K562 (cell line): Measurements from ENCODE around the gene UCN. TPM values are rescaled to one million over a fixed set of nuclear protein-coding genes. Genes with fewer than 3 reads are reported as not detected.
A peak's percentile ranks its signal among the peaks of the same experiment; 100 is the strongest.

Source experiments
- BDP1 ChIP-seq: IDR thresholded peaks from 3 replicates; pipeline ENCODE4 v1.6.1; 2011; ENCODE audit not compliant: insufficient read length, insufficient read depth
- E4F1 ChIP-seq: fragments of 250-450 bp; sonication (Bioruptor Pico); IDR thresholded peaks from 2 replicates; pipeline ENCODE4 v1.5.0; 2021; ENCODE audit warnings: mild to moderate bottlenecking, borderline replicate concordance
- MED1 ChIP-seq: sonication (generic); formaldehyde crosslinking; IDR thresholded peaks from 2 replicates; pipeline ENCODE4 v1.8.1; 2023; ENCODE audit warnings: missing genetic modification reagents, borderline replicate concordance
- NR4A1 ChIP-seq, 2 experiments: fragments of 250-450 bp in 1 of 2; fragments of 450-650 bp in 1 of 2; sonication (Bioruptor Pico) in 1 of 2; IDR thresholded peaks; 2 replicates each; pipeline versions ENCODE4 v1.4.0 to v1.6.1; 2016 to 2020; ENCODE audit warnings: mild to moderate bottlenecking in 2 of 2, missing compliant biosample characterization in 1 of 2, missing genetic modification characterization in 1 of 2, moderate library complexity in 1 of 2
- PTTG1 ChIP-seq: fragments of 450-650 bp; IDR thresholded peaks from 2 replicates; pipeline ENCODE4 v1.6.1; 2016; ENCODE audit warnings: low read depth, mild to moderate bottlenecking, missing genetic modification characterization, missing compliant biosample characterization
- SOX6 ChIP-seq: fragments of 450-650 bp; IDR thresholded peaks from 2 replicates; pipeline ENCODE4 v1.6.1; 2014; ENCODE audit warnings: mild to moderate bottlenecking
- STAG1 ChIP-seq: sonication (generic); formaldehyde crosslinking; IDR thresholded peaks from 2 replicates; pipeline ENCODE4 v1.5.0; 2020; ENCODE audit warnings: missing genetic modification reagents, borderline replicate concordance
- TRIM24 ChIP-seq, 2 experiments: fragments of 450-650 bp; IDR thresholded peaks; 2 replicates each; pipeline ENCODE4 v1.6.1; 2016
- ZC3H11A ChIP-seq: IDR thresholded peaks from 2 replicates; pipeline ENCODE4 v1.6.1; 2012; ENCODE audit warnings: low read depth, low read length, improper control_type of control experiment
- ZC3H8 ChIP-seq: fragments of 450-650 bp; IDR thresholded peaks from 2 replicates; pipeline ENCODE4 v1.6.1; 2017
- ZKSCAN8 ChIP-seq: fragments of 200-800 bp; sonication (Bioruptor generic); IDR thresholded peaks from 2 replicates; pipeline ENCODE4 v1.6.1; 2016; ENCODE audit warnings: missing genetic modification characterization, missing compliant biosample characterization
- ZNF384 ChIP-seq: IDR thresholded peaks from 2 replicates; pipeline ENCODE4 v1.6.1; 2012; ENCODE audit warnings: low read depth, low read length, improper control_type of control experiment
- ZNF507 ChIP-seq: conservative IDR thresholded peaks from 2 replicates; pipeline ENCODE4 v1.6.1; 2017; ENCODE audit warnings: missing genetic modification characterization, missing compliant biosample characterization
- polyA plus RNA-seq, 8 experiments: library from polyadenylated mRNA; depleted of rRNA in 4 of 8; stranded (reverse) in 5 of 8; unstranded in 3 of 8; fragments of >200 nt; fragmentation: Nextera tagmentation in 2 of 8; fragmentation: Illumina TruSeq in 1 of 8; extraction: Ambion mirVana in 2 of 8; extraction: Trizol in 1 of 8; gene quantifications; 2 replicates each; pipeline versions ENCODE4 v1.2.1 to v1.2.3, GENCODE V29; 2011 to 2014; ENCODE audit warnings: inconsistent platforms in 1 of 8, missing spikeins in 1 of 8
- total RNA-seq, 7 experiments: library from RNA; depleted of rRNA in 6 of 7; stranded (reverse); fragments of >200 nt in 6 of 7; fragmentation: Illumina TruSeq in 2 of 7; extraction: Trizol in 2 of 7; gene quantifications; 2 replicates each; pipeline versions ENCODE4 v1.2.1 to v1.2.3, GENCODE V29; 2011 to 2021; ENCODE audit warnings: low replicate concordance in 1 of 7
- TF ChIP-seq, protein P1 (sequence below): IDR thresholded peaks from 3 replicates; pipeline ENCODE4 v1.6.1; 2011; ENCODE audit warnings: borderline replicate concordance, mild to moderate bottlenecking; ENCODE audit not compliant: insufficient read length, insufficient read depth
- TF ChIP-seq, protein P2 (sequence below): fragments of 250-450 bp; sonication (Bioruptor Pico); IDR thresholded peaks from 2 replicates; pipeline ENCODE4 v1.4.0; 2020; ENCODE audit warnings: borderline replicate concordance
- TF ChIP-seq, protein P3 (sequence below): fragments of 250-450 bp; sonication (Bioruptor Pico); IDR thresholded peaks from 2 replicates; pipeline ENCODE4 v1.4.0; 2020; ENCODE audit warnings: mild to moderate bottlenecking
- TF ChIP-seq, protein P4 (sequence below), 2 experiments: IDR thresholded peaks in 1 of 2; conservative IDR thresholded peaks in 1 of 2; 2 replicates each; pipeline ENCODE4 v1.6.1; 2016; ENCODE audit warnings: low read depth in 2 of 2, mild to moderate bottlenecking in 1 of 2, missing compliant biosample characterization in 1 of 2, missing genetic modification characterization in 1 of 2, moderate library complexity in 1 of 2

Gene UCN
- total and polyA plus RNA-seq, 9 of the 15 experiments (the other 6 are each of a cell fraction or from before 2014, with no cell fraction given) = 0.10 to 2.7 (median 0.43) TPM

DNA sequence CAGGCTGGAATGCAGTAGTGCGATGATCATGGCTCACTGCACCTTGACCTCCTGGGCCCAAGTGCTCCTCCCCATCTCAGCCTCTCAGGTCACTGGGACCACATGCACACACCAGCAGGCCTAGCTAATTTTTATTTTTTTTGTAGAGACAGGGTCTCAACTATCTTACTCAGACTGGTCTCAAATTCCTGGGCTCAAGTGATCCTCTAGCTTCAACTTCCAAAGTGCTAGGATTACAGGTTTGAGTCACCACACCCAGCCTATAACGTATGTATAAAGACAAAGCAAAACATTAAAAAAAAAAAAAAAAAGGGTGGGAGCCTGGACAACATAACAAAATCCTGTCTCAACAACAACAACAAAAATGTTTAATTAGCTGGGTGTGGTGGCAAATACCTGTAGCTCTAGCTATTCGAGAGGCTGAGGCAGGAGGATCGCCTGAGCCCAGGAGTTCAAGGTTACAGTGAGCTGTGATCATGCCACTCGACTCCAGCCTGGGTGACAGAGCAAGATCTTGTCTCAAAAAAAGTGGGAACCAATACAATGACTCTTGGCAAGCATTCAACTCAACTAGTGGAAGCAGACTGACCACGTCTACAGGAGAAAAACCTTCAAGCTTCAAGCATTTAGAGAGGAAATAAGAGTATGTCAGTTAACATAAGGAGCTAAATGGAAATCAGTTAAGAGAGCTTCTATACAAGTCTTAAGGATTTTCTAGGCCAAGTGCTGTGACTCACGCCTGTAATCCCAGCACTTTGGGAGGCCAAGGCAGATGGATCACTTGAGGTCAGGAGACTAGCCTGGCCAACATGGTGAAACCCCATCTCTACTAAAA lies 45.7 kb upstream of the UCN start (continued):
- TF ChIP-seq, protein P1, sequence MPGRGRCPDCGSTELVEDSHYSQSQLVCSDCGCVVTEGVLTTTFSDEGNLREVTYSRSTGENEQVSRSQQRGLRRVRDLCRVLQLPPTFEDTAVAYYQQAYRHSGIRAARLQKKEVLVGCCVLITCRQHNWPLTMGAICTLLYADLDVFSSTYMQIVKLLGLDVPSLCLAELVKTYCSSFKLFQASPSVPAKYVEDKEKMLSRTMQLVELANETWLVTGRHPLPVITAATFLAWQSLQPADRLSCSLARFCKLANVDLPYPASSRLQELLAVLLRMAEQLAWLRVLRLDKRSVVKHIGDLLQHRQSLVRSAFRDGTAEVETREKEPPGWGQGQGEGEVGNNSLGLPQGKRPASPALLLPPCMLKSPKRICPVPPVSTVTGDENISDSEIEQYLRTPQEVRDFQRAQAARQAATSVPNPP = no peak
- TF ChIP-seq, protein P2, sequence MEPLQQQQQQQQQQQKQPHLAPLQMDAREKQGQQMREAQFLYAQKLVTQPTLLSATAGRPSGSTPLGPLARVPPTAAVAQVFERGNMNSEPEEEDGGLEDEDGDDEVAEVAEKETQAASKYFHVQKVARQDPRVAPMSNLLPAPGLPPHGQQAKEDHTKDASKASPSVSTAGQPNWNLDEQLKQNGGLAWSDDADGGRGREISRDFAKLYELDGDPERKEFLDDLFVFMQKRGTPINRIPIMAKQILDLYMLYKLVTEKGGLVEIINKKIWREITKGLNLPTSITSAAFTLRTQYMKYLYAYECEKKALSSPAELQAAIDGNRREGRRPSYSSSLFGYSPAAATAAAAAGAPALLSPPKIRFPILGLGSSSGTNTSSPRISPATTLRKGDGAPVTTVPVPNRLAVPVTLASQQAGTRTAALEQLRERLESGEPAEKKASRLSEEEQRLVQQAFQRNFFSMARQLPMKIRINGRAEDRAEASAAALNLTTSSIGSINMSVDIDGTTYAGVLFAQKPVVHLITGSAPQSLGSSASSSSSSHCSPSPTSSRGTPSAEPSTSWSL (CRISPR knock-in tag) = no peak
- TF ChIP-seq STAG1 (CRISPR knock-in tag) = no peak
- no peak for TF ChIP-seq PTTG1 (tag)
- no peak for TF ChIP-seq ZNF507
- TF ChIP-seq BDP1 = no peak
- TF ChIP-seq, protein P3, sequence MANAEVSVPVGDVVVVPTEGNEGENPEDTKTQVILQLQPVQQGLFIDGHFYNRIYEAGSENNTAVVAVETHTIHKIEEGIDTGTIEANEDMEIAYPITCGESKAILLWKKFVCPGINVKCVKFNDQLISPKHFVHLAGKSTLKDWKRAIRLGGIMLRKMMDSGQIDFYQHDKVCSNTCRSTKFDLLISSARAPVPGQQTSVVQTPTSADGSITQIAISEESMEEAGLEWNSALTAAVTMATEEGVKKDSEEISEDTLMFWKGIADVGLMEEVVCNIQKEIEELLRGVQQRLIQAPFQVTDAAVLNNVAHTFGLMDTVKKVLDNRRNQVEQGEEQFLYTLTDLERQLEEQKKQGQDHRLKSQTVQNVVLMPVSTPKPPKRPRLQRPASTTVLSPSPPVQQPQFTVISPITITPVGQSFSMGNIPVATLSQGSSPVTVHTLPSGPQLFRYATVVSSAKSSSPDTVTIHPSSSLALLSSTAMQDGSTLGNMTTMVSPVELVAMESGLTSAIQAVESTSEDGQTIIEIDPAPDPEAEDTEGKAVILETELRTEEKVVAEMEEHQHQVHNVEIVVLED (CRISPR knock-in tag) = no peak
- TF ChIP-seq MED1 (CRISPR knock-in tag) = no peak
- TF ChIP-seq TRIM24 (IDR thresholded peaks at IDR 0.05) = peak in 1 of 2 experiments; percentile 40; a peak in 1 of 4 replicates
- no peak for TF ChIP-seq E4F1
- no peak for TF ChIP-seq ZKSCAN8 (CRISPR knock-in tag)
- TF ChIP-seq ZC3H11A = no peak
- TF ChIP-seq, protein P4, sequence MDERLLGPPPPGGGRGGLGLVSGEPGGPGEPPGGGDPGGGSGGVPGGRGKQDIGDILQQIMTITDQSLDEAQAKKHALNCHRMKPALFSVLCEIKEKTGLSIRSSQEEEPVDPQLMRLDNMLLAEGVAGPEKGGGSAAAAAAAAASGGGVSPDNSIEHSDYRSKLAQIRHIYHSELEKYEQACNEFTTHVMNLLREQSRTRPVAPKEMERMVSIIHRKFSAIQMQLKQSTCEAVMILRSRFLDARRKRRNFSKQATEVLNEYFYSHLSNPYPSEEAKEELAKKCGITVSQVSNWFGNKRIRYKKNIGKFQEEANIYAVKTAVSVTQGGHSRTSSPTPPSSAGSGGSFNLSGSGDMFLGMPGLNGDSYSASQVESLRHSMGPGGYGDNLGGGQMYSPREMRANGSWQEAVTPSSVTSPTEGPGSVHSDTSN (CRISPR knock-in tag; IDR thresholded peaks at IDR 0.05; ENCODE audit: low read depth) = no peak
- TF ChIP-seq, protein P4 (tag; conservative IDR thresholded peaks at IDR 0.05; ENCODE audit: low read depth) = no peak; the same call in 1 of the 2 replicates
- no peak for TF ChIP-seq NR4A1 (CRISPR knock-in tag; IDR thresholded peaks at IDR 0.05)
- no peak for TF ChIP-seq NR4A1 (tag; IDR thresholded peaks at IDR 0.05)
- peak; percentile 72 for TF ChIP-seq ZNF384
- TF ChIP-seq SOX6 = peak; percentile 90
- TF ChIP-seq ZC3H8 = no peak
